HAP-1 (cell line): ENCODE data around the gene ETV3.
"Not testable (repeated sequence)": the region's sequence is repeated elsewhere in the genome, so short reads cannot be mapped to it uniquely, and the experiment has no call there.

Source experiments
- DNase-seq, 2 experiments: peaks; one replicate each; pipeline ENCODE4 v3.0.0-alpha.2; 2016 to 2020; ENCODE audit warnings: low spot score in 2 of 2
- H3K27me3 ChIP-seq: fragments of 250-450 bp; sonication (Bioruptor Pico); 2 replicates; pipeline ENCODE4 v1.5.1; 2020; ENCODE audit warnings: low read depth, mild to moderate bottlenecking, moderate library complexity
- H3K36me3 ChIP-seq: fragments of 250-450 bp; sonication (Bioruptor Pico); replicated peaks from 2 replicates; pipeline ENCODE4 v1.5.1; 2020; ENCODE audit warnings: mild to moderate bottlenecking
- H3K4me1 ChIP-seq: fragments of 250-450 bp; sonication (Bioruptor Pico); 2 replicates; pipeline ENCODE4 v1.5.1; 2020; ENCODE audit warnings: mild to moderate bottlenecking
- H3K4me3 ChIP-seq: fragments of 250-450 bp; sonication (Bioruptor Pico); 2 replicates; pipeline ENCODE4 v1.5.1; 2020; ENCODE audit warnings: mild to moderate bottlenecking, moderate library complexity
- H3K9me3 ChIP-seq: fragments of 250-450 bp; sonication (Bioruptor Pico); 2 replicates; pipeline ENCODE4 v1.5.1; 2020; ENCODE audit warnings: mild to moderate bottlenecking, moderate library complexity
- in situ Hi-C: fragments of 300-500 bp; cut with MboI; formaldehyde crosslinking; loops from 3 replicates; pipeline ENCODE4 v1.14.3; 2020; ENCODE audit warnings: low sequenced_read_pairs, inconsistent platforms, mixed read lengths

Gene ETV3

DNA sequence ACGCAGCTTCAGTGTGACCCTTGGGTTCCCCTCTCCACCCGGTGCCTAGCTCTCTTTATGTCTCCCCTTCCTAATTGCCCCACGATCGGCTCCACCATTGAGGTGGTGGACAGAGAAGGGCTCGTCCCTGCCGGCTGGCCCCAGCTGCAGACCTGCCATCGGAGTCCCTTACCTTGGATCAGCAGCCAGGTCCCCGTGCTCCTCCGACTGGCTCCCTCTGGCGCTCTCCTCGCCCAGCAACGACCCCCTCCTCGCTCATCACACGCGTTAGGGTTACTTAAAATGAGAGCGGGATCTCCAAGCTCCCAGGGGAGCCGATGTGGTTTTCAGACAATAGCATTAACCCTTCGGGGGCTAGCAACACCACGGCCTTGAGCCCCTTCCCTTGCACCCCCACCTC, 30.5 kb downstream of the ETV3 start:
- Histone ChIP-seq H3K9me3 (no peaks in the 10 kb centered on the region), H3K4me3 (no peak overlapping the region), H3K4me1 (no peaks in the 10 kb centered on the region), H3K27me3 (peaks cover 54% of the 10 kb centered on the region), H3K36me3 (no peaks in the 10 kb centered on the region)
- no peak for DNase-seq
- in situ Hi-C loops, result no loop called here

DNA sequence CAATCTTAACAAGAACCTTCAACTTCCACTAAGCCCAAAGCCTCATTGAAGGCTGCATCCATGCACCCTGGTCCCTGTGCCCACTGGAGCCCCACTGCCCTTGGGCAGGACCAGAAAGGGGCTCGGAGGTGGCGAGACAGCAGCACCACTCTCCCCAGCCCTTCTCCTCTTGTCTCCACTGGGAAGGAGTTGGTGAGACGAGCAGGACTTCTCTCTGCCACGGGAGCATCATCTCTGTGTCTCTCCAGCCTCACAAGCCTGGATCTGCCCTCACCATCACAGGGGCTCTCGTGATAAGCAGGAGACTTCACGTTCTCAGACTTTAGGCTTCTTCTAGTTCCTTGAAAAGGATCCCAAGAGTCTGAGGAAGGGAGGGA, 31.4 kb downstream of the ETV3 start:
- DNase-seq, result no peak
- H3K4me1 ChIP-seq, result no peaks in the 10 kb centered on the region
- in situ Hi-C loops, result no loop called here
- H3K27me3 ChIP-seq, result peaks cover 54% of the 10 kb centered on the region
- H3K36me3 ChIP-seq, result no peaks in the 10 kb centered on the region
- H3K4me3 ChIP-seq, result no peak overlapping the region
- H3K9me3 ChIP-seq, result no peaks in the 10 kb centered on the region

DNA sequence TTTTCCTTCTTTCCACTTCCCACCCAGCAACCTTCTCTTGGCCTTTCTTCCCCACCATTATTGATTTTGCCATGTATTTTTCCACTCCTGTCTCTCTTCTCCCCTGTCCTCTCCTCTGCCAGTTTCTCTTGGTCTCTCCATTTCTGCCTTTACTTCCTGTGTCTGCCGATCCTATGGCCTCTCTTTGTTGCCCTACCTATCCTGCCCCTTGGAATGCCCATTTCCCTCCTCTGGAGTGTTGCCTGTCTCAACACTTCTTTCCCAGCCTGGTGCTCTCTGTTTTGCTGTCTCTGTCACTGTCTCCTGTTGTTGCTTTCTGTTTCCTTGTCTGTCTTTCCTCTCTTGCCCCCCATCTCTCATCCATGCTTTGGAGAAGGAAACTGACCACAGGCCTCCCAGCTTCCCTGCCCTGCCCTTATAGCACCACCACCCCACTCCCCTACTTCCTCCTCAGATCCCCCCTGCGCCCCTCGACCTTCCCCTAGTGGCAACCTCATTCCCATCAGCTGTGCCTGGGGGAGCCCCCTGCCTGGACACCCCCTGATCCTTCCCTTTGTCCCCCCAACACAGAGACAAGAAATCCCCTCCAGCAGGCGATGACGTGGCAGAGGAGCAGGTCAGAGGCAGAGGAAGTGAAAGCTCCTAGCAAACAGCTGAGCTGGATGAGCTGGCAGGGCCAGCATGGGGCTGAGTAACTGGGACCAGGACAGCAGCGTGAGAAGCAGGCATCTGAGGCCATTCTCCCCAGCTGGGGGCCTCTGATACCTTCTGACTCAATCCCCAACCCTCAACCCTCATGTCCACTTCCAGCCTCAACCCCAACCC, 32.0 kb downstream of the ETV3 start:
- Histone ChIP-seq H3K27me3 (peaks cover 54% of the 10 kb centered on the region), H3K36me3 (no peaks in the 10 kb centered on the region), H3K9me3 (no peaks in the 10 kb centered on the region), H3K4me1 (no peaks in the 10 kb centered on the region), H3K4me3 (no peak overlapping the region)
- no peak for DNase-seq
- in situ Hi-C loops, result no loop called here

DNA sequence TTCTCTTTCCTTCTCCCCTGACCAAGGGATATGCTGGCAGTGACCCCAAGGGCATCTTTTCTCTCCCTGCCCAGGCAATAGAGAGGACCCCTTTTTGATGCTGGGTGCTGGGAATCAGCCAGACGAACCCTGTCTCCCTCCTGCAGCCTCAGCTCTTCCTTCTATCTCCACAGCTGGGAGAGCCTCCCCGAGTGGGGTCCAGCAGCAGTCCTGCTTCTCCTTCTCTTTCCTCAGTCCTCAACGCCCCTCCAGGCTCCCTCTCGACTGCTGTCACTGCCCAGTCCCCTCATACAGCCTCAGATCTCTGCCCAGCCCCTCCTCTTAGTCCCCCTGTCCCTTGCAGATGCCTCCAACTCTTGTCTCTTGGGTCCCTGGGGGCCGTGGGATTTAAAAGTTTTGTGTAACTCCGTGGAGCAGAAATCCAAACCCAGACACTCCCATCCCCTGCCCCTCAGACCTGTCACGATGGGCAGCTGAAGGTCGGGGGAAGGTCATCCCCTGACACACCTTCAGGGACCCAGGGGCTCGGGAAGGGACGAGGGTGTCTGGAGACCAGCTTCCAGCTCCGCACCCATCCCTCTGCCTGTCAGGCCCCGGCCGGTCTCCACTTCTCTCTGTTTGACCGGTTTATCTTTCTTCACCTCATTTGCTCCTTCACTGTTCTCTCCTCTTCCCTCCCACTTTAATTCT, 32.8 kb downstream of the ETV3 start:
- Histone ChIP-seq H3K4me3 (no peak overlapping the region), H3K4me1 (no peaks in the 10 kb centered on the region), H3K9me3 (no peaks in the 10 kb centered on the region), H3K27me3 (peaks cover 54% of the 10 kb centered on the region), H3K36me3 (no peaks in the 10 kb centered on the region)
- no peak for DNase-seq
- in situ Hi-C loops, result no loop called here

DNA sequence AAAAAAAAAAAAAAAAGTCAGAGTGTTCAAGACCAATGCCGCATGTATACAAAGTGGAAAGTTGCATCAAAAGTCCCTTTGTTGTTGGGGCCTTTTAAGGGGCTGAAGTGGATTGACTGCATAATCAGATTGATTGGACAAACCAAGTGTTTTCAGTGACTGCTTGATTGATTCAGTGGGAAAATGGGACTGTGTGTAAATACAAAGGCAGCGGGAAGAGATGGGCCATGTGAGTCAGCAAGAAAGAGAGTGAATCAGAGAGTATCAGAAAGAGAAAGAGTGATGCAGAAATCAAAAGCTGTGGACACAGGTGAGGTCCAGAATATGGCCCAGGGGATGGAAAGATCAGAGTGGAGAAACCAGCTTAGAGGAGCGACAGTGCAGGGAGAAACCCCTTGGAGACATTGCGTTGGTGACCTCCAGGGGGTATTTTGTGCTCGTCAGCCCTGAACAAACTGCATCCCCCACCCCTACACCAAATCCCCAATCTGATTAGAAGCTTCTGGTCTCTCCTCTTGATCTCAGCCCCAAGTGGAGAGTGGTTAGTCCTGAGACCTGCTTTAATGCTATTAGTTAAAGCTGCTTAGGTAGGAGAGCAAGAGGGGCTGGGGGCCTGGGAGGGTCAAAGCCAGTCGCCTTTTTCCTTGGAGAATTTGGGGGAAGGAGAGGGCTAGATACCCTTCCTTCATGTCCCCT, 33.4 kb downstream of the ETV3 start:
- H3K4me1 ChIP-seq, result no peaks in the 10 kb centered on the region
- no peak for DNase-seq
- H3K27me3 ChIP-seq, result peaks cover 54% of the 10 kb centered on the region
- no peak overlapping the region for H3K4me3 ChIP-seq
- in situ Hi-C loops, result no loop called here
- H3K36me3 ChIP-seq, result no peaks in the 10 kb centered on the region
- no peaks in the 10 kb centered on the region for H3K9me3 ChIP-seq

DNA sequence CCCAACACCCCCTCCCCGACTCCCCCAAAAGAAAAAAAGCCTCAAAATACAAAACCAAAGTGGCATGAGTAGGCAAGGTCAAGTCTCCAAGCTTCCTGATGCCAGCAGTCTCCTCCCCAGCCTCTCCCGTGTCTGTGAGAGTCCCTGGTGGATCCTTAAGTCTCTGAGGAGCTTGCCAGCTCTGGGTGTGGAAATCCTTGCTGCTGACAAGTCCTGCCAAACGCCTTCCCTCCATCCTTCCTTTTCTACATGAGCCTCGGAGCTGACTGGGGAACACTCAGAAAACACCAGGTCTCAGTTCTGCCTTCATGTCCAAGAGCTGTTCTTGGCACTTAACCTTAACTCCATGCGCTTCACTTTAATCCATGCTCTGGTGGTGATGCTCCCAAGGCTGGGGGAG, 34.9 kb downstream of the ETV3 start:
- in situ Hi-C loops, result no loop called here
- no peaks in the 10 kb centered on the region for H3K36me3 ChIP-seq
- H3K4me3 ChIP-seq, result no peak overlapping the region
- DNase-seq, result no peak
- peaks cover 41% of the 10 kb centered on the region for H3K27me3 ChIP-seq
- H3K4me1 ChIP-seq, result no peaks in the 10 kb centered on the region
- no peaks in the 10 kb centered on the region for H3K9me3 ChIP-seq

DNA sequence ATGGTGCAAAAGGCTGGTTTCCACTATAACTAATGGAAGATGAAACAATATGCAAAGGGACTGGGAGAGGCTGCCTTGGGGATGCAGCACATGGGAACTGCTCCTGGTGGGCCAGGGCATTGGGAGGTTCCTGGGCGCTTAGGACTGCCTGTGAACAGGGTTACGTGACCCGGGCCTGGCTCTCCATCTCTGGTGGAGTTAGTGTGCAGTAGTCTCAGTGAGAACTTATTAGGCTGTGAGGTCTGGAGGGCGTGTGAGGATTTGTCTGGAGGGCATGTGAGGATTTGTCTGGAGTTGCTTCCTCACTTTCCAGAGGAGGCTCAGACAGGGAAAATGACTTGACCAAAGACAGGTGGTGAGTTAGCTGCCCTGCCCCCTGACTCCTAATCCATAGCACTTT, 37.0 kb downstream of the ETV3 start:
- no peak for DNase-seq
- Histone ChIP-seq H3K9me3 (no peaks in the 10 kb centered on the region), H3K27me3 (peaks cover 23% of the 10 kb centered on the region), H3K36me3 (no peaks in the 10 kb centered on the region), H3K4me1 (no peaks in the 10 kb centered on the region), H3K4me3 (no peak overlapping the region)
- in situ Hi-C loops, result no loop called here

DNA sequence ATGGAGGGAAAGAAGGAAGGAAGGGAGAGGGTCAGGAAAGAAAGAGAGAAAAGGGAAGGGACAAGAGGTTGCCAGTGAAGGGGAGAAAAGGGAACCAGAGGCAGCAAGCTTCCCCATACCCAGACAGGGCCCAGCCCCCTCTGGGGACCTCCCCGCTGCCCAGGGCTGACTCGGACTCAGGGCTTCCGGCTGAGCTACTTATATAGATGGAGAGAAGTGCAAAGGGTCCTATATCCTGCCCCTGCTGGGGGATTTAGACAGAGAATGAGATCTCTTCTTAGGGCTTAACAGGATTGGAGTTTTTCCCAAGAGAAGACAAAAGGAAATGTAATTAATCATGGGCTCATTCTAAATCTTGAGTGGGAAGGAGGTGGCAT, 38.6 kb downstream of the ETV3 start, which contains the start of gene ETV3L:
TSS of gene ETV3L (minus strand) at position 176 of the 377 bp plus-strand sequence. CDS start 285 bp downstream, outside the sequence.
- in situ Hi-C loops, result no loop called here
- H3K4me1 ChIP-seq, result no peaks in the 10 kb centered on the region
- no peaks in the 10 kb centered on the region for H3K9me3 ChIP-seq
- H3K4me3 ChIP-seq, result no peak within 1 kb of the TSS
- no peaks in the 10 kb centered on the region for H3K36me3 ChIP-seq
- DNase-seq, result no peak
- peaks cover 12% of the 10 kb centered on the region for H3K27me3 ChIP-seq

DNA sequence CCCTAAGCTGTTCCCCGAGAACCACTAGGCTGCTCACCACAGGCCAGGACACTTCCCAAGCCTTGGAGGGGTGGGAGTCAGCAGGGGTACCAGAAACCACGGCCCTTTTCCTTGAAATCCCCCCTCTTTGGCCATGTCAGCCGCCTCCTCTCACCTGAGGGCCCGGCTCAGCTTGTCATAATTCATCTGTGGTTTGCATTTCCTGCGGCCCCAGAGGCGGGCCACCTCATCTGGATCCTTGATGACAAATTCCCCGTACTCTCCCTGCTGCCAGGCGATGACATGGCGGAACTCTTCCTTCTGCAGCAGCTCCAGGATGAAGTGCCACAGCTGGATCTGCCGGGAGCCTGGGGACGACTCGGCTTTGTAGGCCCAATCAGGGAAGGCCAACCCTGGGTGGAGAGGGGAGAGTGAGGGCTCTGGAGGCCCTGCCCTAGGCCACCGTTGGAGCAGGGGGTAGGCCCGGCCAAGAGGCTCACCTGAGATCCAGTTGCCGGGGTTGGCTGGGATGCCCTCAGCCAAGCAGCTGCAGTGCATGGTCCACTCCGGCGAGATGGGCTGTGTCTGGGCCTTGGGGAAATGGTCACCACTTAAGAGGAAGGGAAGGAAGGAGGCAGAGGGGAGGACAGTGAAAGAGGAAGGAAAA, 39.1 kb downstream of the ETV3 start:
- H3K4me1 ChIP-seq, H3K36me3 ChIP-seq, in situ Hi-C loops, H3K4me3 ChIP-seq, DNase-seq, H3K9me3 ChIP-seq: not testable (repeated sequence)
- peaks cover 11% of the 10 kb centered on the region for H3K27me3 ChIP-seq

DNA sequence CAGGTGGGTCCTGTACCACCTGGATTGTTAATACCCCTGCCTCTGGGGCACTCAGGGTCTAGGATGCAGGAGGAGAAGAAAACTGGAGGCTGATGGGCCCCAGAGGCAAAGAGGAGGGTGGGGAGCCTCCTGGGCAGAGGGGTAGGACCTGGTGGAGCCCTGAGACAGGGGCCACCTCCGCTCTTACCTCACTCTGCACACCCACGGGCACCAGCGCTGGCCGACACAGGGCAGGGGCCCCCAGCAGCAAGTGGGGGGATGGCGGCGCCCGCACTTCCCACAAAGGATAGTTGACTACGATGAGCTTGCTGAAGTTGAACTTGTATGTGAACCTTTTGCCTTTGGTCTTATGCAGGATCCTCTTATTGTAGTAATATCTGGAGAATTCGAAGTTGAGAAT, 39.7 kb downstream of the ETV3 start:
- Histone ChIP-seq H3K27me3 (peaks cover 5% of the 10 kb centered on the region), H3K4me1 (no peaks in the 10 kb centered on the region; the same call in 1 of the 2 replicates), H3K4me3 (no peak overlapping the region), H3K36me3 (no peaks in the 10 kb centered on the region), H3K9me3 (no peaks in the 10 kb centered on the region)
- DNase-seq, result no peak
- in situ Hi-C loops, result no loop called here

DNA sequence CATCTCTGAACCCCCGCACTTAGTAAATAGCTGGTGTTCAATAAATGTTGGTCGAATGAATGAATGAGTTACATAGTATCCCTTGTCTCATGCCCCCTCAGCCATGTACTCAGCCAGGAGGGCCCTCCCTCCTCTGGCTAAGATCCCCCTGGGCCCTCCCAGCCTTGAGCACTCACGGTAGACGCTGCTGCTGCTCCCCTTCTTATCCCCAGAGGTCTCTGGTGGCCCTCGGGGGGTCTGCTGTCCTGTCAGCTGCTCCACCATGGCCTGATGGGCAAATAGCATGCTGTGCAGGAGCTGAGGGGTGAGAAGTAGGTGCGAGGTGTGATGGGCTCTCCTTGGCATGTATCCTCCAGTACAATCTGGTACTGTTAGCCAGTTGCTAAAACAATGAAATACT, 40.5 kb downstream of the ETV3 start:
- no peaks in the 10 kb centered on the region for H3K36me3 ChIP-seq
- in situ Hi-C loops, result no loop called here
- no peaks in the 10 kb centered on the region; the same call in 1 of the 2 replicates for H3K4me1 ChIP-seq

DNA sequence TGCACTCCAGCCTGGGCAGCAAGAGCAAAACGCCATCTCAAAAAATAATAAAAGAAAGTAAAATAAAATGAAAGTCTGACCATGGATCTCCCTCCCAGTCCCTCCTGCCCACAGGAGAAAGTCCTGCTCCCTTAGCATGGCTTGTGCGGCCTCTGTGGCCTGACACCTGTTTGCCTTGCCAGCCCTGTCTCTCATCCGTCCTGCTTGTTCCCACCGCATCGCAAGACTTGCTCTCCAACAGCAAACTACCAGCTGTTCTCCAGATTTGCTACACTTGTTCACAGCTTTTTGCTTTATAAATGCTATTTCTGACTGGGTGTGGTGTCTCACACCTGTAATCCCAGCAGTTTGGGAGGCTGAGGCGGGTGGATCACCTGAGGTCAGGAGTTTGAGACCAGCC, 41.3 kb downstream of the ETV3 start:
- H3K27me3 ChIP-seq, result no peaks in the 10 kb centered on the region
- in situ Hi-C loops, result no loop called here
- H3K4me3 ChIP-seq, result no peak overlapping the region
- H3K9me3 ChIP-seq, result no peaks in the 10 kb centered on the region
- DNase-seq, result no peak
- H3K4me1 ChIP-seq, result no peaks in the 10 kb centered on the region; the same call in 1 of the 2 replicates
- H3K36me3 ChIP-seq, result no peaks in the 10 kb centered on the region

More for the DNA sequence above, 40.5 kb downstream of the ETV3 start:
- Histone ChIP-seq H3K9me3 (no peaks in the 10 kb centered on the region), H3K27me3 (no peaks in the 10 kb centered on the region), H3K4me3 (no peak overlapping the region)
- no peak for DNase-seq

DNA sequence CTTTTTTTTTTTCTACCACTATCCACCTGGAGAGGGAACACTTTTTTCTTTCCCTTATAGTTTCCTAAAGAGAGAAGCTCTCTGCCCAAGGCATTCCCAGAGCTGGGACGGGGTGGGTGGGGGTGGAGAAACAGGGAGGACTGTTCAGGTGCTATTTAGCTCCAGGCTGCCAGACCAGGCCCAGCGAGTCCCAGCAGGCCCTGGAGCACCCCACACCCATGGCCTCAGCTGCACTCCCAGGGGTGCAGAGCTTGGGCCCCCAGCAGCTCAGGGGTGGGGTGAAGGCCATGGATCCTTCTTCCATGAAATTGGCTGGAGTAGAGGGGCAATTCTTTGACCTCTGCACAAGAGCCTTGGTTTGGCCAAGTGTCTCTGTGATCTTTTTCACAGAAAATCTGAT, 42.6 kb downstream of the ETV3 start:
- Histone ChIP-seq H3K4me3 (no peak overlapping the region), H3K27me3 (no peaks in the 10 kb centered on the region), H3K36me3 (no peaks in the 10 kb centered on the region), H3K9me3 (no peaks in the 10 kb centered on the region), H3K4me1 (no peaks in the 10 kb centered on the region; the same call in 1 of the 2 replicates)
- in situ Hi-C loops, result no loop called here
- no peak for DNase-seq
